Fibroblast of skin of left quadriceps (primary cell): ENCODE measurements around the gene BEND7.
"Not testable (repeated sequence)": the region's sequence is repeated elsewhere in the genome, so short reads cannot be mapped to it uniquely, and the experiment has no call there.

ENCODE experiments used
- DNase-seq, 2 experiments: peaks; one replicate each; pipeline ENCODE4 v3.0.0-alpha.2; 2013; ENCODE audit warnings: low read depth in 2 of 2

Gene BEND7

DNA sequence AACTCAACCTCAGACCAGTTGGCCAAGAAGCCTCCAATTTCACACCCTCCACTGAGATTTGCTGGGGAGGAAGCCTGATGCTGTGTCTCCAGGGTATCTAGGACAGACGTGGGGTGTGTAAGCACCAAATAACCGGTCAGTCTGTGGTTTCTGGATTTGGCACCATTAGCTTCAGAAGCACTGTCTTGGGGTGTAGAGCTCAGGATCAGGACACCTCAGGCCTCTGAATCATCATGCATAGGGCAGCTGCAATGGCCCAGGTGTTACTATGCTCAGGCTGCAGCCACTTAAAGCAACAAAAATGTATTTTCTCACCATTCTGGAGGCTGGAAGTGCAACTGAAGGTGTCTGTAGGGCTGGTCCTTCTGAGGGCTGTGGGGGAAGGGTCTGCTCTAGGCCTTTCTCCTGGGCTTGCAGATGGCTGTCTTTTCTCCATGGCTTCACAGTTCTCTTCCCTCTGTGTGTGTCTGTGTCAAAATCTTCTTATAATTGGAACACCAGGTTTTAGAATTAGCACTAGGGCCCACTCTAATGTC lies 107.4 kb downstream of the BEND7 start:
- DNase-seq, result no peak

DNA sequence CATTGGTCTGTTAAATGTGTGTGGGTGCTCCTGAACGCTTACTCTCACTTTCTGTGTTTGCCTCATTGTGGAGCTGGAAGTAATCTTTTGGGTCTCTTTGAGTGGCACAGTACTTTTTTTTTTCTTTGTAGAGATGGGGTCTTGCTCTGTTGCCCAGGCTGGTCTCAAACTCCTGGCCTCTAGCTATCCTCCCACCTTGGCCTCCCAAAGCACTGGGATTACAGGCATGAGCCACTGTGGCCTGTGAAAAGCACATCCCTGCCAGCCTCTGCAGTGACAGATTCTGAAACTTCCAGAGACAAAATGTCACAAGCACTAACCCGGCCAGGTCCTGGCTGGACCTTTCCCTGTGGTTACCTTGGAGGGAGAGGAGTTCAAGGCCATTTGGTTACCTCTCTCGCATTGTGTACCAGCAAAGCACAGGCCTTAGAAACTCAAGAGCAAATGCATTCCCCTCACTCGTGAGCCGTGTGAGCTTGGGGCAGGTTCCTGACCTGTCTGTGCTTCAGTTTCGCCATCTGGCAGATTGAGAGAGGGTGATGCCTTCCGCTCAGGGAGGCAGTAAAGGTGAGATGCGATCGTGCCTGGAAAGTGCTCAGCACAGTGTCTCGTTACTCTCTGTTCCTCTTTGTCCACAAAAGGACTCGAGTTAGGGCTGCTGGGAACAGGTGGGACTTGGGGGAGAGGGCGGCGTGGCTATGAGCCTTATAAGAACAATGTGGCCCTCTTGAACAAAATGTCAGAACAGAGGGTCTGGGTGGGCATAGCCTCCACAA lies 108.1 kb downstream of the BEND7 start:
- no peak for DNase-seq

DNA sequence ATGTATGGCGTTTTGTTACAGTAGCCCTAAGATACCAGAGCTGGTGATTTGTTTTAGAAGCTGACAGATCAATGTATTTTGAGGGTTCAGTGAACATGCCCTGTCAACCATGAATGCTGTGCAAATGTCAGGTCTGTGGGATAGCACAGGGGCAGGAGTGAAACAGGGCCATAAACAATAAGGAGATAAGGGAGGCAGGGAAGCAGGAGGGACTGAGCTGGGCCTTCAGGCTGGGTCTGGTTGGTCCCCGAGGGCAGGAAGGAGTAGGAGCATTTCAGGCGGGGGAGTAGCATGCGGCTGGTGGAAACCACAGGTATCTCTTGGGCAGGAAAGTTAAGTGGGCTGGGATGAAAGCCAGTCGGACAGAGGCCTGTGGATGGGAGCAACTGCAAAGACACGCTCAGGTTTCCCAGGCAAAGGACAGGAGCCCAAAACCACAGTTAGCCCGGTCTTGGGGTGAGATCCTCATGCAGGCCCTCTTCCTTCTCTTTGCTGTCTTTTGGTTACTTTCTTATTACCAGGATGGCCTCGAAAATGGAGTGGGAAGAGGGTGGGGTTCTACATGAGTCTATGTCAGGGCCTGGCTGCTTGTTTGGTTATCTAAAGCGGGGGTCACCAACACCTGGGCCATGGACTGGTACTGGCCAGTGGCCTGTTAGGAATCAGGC lies 111.2 kb downstream of the BEND7 start:
- DNase-seq, result no peak

DNA sequence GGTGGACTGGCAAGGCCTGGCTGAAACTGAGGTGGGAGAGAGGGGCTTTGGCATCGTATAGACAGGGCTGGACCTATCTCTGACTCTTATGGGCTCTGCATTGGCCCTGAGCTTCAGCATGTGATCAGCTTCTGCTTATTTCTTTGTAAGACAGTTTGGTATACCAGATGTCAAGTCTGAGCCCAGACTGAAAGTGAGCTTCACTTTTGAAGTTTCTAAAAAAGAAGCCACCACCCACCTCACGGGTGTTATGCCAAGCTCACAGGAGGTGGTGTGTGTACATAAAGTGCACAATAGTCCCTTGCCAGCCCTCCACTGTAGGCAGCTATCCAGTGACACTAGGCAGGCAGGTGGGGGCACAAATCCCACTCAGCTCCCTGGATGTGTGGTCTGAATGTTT lies 112.1 kb downstream of the BEND7 start:
- DNase-seq, result no peak

DNA sequence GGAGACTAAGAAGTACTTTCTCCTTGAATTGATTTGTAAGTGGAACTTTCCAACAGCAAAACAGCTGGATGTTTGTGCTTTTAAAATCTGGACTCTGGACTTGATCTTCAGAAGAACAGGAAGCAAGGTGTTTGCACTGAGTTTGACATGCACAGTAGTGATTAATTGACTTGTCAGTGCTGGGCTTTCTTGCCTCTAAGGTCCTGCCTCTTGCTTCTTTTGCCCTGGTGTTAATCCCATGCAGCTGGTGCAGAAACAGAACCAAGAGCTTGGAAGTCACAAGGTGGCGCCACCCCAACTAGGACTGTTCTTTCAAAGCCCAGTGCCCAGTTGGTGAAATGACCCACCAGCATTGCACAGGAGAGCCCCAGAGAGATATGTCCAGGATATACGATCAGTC lies 114.0 kb downstream of the BEND7 start:
- DNase-seq, result no peak

DNA sequence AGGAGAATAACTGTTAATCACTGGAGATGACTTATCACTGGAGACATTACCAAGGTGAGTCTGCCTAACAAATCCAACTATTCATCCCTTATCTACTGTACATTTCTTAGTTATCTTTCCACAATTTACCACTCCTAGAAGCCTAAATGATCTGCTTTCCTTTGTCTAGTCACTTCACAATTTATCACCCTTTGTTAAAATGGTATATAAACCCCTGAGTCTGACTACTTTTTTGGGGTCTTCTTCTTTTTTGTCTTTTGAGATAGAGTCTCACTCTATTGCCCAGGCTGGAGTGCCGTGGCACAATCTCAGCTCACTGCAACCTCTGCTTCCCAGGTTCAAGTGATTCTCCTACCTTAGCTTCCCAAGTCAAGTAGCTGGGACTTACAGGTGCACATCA lies 114.7 kb downstream of the BEND7 start:
- no peak for DNase-seq

DNA sequence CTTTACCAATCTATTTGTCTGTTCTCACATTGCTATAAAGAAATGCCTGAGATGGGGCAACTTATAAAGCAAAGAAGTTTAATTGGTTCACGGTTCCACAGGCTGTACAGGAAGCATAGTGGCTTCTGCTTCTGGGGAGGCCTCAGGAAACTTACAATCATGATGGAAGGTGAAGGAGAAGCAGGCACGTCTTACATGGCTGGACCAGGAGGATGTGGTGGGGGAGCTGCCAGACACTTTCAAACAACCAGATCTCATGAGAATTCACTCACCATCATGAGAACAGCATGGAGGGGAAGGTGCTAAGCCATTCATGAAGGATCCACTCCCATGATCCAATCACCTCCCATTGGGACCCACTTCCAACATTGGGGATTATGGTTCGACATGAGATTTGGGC lies 115.9 kb downstream of the BEND7 start:
- no peak for DNase-seq

DNA sequence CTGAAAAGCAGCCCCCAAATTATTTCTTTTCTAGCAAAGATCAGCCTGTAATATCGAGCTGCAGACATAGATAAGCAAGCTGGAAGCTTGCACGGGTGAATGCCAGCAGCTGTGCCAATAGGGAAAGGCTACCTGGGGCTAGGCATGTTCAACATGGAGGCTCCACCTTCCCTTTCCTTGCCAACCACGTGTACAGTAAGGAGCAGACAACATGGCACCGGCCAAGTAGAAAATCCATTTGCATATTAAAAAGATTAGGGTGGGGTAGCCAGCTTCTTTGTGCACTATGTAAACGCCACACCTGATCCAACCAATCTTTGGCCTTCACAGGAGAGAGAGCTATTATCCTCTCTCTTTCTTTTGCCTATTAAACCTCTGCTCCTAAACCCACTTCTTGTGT lies 124.0 kb downstream of the BEND7 start:
- DNase-seq, result no peak

DNA sequence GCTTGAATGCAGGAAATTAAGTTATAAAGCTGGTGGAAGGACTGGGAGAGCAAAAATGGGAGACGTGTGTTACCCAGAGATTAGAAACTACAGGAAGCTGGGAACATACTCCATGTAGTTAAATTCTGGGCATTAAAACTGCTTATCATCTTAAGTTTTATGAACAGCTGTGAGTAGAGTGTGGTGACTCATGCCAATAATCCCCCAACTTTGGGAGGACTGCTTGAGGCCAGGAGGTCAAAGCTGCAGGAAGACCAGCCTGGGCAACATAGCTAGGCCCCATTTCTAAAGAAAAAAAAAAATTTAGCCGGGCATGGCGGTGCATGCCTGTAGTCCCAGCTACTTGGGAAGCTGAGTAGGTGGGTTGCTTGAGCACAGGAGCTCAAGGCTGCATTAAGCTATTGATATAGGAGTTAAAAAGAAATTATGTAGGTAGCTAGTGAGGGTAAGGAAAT lies 124.5 kb downstream of the BEND7 start:
- DNase-seq, result no peak

DNA sequence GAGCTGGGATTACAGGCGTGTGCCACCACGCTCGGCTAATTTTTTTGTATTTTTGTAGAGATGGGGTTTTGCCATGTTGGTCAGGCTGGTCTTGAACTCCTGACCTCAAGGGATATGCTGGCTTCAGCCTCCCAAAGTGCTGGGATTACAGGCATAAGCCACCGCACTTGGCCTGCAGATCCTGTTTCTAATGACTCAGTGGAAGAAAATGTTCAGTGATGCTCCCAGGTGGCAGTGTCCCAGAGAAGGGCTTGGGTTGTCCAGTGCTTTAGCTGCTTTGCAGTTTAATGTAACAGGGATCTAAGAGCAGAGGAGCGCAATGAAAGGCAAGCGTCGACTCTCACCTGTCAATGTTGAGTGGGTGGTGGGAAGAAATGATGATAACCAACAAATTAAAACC lies 125.4 kb downstream of the BEND7 start:
- DNase-seq, result not testable (repeated sequence)

DNA sequence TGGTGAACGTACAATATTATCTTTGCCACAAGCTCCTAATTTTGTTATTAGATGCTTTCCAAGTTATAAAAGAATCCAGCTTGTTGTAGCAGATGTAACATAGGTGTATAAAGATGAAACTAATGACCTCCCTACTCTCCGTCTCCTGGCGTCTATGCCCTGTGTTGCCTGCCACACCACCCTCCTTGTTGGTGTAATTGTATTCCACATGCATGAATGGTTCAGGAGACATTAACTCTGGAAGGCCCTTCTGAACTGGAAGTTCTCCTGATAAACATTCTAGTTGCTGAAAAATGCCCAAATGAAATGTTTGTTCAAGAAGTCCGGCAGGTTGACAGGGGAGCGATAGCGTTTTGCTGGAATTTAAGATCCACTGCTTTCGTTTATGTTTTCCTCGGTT lies 126.8 kb downstream of the BEND7 start:
- no peak for DNase-seq

DNA sequence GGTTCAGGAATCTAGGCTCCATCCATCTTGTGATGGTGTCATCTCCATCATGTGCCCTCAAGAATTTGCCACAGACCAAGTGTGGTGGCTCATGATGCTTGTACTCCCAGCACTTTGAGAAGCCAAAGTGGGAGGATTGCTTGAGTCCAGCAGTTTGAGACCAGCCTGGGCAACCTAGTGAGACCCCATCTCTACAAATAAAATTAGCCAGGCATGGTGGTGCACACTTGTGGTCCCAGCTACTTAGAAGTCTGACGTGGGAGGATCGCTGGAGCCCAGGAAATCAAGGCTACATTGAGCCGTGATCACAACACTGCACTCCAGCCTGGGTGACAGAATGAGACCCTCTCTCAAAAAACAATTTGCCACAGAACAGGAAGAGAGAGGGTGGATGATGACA lies 127.7 kb downstream of the BEND7 start:
- no peak for DNase-seq

DNA sequence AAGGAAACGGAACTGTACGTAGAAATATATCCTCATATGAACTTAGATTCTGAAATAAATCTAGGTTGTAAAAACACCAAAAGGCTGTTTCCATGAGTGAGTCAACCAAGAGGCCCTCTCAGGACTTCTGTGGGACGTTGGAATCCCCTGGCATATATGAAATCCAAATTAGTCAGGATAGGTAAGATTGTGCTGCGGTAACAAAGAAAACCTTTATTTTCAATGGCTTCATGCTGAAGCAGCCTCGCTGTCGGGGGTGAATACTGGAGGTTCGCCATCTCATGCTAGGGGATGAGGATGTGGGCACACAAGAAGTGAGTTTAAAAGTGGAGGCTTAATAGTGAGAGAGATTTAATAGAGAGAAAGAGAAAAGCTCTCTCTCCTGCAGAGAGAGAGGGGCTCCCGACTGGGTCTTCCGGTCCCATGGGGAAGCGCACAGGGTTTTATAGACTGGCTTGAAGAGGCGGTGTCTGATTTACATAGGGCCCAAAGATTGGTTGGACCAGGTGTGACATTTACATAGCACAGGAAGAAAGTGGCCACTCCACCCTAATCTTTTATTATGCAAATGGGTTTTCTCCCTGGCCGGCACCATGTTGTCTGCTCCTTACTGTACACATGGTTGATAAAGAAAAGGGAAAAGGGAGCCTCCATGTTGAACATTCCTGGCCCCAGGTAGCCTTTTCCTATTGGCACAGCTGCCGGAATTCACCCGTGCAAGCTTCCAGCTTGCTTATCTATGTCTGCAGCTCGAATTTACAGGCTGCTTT lies 128.4 kb downstream of the BEND7 start:
- no peak for DNase-seq

DNA sequence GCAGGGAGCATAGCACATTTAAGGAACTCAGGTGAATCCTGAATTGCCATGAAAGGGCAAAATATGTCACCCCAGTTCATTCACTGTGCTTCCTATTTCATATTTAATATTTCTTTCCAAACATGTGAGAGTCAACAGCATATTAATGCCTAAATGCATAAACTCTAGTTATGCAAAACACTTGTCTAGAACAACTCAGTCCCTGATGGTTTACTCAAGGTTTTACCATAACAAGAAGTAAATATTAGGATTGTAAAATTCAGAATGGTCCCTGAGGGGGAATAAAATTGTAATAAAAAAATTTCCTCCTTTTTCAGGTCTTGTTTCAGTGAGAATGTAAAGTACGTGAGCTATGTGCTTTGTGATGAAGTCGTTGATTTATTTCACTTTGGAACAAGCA lies 129.1 kb downstream of the BEND7 start:
- no peak for DNase-seq

DNA sequence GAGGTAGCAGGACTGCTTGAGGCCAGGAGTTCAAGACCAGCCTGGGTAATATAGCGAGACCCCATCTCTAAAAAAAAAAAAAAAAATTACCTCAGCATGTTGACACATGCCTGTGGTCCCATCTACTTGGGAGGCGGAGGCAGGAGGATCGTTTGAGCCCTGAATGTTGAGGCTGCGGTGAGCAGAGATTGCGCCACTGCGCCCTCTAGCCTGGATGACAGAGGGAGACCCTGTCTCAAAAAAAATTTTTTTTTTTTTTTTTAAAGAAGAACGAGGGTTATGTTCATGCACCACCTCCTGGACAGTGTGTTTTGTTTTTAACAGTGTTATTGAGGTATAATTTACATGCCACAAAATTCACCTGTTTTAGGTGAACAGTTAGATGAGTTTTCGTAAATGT lies 129.6 kb downstream of the BEND7 start:
- DNase-seq, result no peak

DNA sequence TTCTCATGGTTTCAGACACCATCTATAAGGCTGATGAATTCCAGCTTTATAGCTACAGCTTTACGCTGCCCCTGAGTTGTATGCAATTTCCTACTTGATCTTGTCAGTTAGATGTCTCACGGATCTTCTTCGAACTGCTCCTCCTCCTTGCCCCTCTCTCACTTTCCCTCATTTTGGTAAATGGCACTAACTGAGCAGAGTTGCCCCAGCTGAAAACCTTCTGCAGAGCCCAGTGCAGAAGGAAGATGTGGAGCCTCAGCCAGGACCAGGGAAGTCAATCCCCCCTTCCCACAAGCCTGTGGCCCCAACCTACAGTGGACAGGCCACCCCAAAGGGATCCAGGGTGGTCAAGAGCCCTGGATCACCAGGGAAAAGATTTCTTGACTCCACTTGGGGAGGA lies 131.8 kb downstream of the BEND7 start:
- DNase-seq, result no peak

DNA sequence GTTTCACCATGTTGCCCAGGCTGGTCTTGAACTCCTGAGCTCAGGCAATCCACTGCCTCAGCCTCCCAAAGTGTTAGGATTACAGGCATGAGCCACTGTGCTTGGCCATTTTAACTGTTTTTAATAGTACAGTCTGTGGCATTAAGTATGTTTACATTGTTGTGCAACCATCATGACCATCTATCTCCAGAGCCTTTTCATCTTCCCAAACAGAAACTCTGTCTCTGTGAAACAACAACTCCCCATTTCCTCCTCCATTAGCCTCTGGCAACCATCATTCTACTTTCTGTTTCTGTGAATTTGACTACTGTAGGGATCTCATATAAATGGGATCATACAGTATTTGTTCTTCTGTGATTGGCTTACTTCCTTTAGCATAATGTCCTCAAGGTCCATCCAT lies 132.4 kb downstream of the BEND7 start:
- DNase-seq, result no peak

DNA sequence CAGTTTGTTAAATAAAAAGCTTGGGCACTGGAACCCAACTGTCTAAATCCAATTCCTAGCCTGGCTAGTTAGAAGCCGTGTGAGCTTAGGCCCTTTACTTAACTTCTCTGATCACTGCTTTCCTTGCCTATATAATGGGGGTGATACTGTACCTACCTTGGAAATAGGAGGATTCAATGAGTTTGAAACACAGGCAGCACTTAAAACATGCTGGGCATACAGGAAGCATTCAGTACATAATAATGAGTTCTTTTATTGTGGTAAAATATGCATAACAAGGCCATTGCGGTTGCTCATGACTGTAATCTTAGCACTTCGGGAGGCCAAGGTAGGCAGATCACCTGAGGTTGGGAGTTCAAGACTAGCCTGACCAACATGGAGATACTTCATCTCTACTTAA lies 133.3 kb downstream of the BEND7 start:
- DNase-seq, result no peak

DNA sequence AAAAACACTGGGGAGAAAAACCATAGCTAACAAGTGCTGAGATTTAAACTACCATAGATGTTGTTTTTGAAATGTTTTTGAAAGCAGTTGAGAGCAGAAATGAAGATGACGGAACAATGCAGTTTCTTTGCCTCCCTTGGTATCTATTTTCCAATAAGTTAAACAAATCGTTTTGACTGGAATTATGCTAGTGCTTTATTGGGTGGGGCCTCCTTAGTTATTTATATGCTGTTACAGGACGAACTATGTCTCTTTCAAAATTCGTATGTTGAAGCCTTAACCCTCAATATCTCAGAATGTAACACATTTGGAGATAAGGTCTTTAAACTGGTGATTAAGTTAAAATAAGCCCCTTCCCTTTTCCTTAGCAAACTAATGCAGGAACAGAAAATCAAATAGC lies 135.2 kb downstream of the BEND7 start:
- no peak for DNase-seq

DNA sequence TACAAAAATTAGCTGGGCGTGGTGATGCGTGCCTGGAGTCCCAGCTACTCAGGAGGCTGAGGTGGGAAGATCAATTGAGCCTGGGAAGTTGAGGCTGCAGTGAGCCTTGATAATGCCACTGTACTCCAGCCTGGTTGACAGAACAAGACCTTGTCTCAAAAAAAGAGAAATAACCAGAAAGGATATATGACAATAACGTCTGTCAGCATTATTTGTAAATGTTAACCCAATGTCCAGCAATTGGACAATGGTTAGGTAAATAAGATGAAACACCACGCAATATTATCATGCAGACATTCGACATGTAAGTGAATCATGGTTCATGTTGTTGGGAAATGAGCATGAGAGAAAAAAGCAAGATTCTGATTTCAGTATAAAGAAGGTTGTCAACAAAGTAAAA lies 136.1 kb downstream of the BEND7 start:
- DNase-seq, result no peak
